Skin epidermis (tissue), 12 donors: Measurements from ENCODE around the gene RAD50.

Source experiments
- H3K27ac ChIP-seq, 21 experiments: fragments of 200-600 bp; sonication (generic) in 11 of 21; one replicate each; pipeline ENCODE4 v1.5.0; 2020; ENCODE audit warnings: mild to moderate bottlenecking in 3 of 21, inconsistent platforms in 2 of 21, moderate library complexity in 2 of 21
- H3K4me3 ChIP-seq, 7 experiments: fragments of 200-600 bp; sonication (generic) in 2 of 7; one replicate each; pipeline ENCODE4 v1.5.0; 2020; ENCODE audit warnings: inconsistent platforms in 2 of 7, mild to moderate bottlenecking in 2 of 7, moderate library complexity in 1 of 7

The RAD50 gene

DNA sequence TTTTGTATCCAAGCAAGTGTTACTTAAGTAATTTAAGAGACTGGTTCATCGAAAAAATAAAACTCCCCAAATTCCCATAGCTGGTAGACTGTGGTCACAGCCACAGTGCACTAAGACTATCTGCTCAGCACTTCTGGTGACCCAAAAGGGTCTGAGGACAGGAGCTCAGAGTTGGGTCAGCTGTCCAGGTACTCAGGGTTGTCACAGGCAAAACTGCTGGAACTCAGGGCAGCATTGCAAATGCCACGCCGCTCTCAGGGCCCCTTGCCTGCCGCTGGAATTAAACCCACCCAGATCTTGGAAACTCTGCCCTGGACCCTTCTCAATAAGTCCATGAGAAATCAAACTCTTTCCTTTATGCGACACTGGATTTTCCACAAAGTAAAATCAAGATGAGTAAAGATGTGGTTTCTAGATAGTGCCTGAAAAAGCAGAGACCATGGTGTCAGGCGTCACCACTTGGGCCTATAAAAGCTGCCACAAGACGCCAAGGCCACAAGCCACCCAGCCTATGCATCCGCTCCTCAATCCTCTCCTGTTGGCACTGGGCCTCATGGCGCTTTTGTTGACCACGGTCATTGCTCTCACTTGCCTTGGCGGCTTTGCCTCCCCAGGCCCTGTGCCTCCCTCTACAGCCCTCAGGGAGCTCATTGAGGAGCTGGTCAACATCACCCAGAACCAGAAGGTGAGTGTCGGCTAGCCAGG is 101.1 kb downstream of the RAD50 start, which contains the start of gene IL13:
Gene IL13, plus strand, starts transcription at position 498 of the 705 bp plus-strand sequence. Its CDS starts 14 bp downstream, at position 512.
- Histone ChIP-seq H3K4me3 (no peak within 1 kb of the TSS), H3K27ac (no peak within 1 kb of the TSS)

DNA sequence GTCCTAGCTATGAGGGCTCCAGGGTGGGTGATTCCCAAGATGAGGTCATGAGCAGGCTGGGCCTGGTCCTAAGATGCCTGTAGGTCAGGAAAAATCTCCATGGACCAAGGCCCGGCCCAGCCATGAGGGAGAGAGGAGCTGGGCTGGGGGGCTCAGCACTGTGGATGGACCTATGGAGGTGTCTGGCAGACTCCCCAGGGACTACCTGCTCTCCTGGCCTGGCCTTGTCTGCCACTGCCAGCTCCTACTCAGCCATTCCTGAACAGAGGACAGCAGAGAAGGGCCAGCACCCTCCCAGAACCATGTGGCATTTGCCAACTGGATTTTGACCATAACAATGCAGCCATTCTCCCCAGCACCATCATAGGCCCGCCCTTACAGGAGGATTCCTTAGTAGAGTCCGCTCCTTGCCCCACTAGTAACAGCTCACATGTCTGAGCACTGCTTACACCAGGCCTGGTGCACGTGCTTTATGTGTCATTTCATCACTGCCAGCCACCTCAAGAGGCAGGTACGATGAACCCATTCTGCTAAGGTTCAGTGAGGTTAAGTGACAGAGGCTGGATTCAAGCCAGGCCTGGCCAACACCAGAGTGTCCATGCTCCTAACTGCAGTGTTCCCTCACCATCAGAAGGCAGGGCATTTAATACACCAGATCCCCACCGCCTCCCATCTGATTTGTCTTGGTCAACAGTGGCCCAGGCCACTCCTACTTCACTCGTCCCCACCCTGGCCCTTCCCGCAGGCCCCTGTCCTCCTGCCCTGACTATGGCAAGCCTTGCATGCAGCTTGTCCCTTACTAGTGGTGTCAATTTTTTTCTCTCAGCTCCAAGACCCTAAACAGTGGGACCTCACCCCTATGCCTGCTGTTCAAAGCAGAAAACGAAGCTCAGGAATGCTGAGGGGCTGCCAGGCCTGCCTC is 101.9 kb downstream of the RAD50 start:
- no peak overlapping the region for H3K27ac ChIP-seq

DNA sequence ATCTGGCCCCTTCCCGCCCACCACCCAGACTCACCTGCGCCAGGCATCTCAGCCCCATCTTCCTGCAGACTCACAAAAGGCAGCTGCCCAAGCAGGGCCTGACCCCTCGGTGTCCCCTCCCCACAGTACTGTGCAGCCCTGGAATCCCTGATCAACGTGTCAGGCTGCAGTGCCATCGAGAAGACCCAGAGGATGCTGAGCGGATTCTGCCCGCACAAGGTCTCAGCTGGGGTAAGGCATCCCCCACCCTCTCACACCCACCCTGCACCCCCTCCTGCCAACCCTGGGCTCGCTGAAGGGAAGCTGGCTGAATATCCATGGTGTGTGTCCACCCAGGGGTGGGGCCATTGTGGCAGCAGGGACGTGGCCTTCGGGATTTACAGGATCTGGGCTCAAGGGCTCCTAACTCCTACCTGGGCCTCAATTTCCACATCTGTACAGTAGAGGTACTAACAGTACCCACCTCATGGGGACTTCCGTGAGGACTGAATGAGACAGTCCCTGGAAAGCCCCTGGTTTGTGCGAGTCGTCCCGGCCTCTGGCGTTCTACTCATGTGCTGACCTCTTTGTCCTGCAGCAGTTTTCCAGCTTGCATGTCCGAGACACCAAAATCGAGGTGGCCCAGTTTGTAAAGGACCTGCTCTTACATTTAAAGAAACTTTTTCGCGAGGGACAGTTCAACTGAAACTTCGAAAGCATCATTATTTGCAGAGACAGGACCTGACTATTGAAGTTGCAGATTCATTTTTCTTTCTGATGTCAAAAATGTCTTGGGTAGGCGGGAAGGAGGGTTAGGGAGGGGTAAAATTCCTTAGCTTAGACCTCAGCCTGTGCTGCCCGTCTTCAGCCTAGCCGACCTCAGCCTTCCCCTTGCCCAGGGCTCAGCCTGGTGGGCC is 103.1 kb downstream of the RAD50 start:
- H3K4me3 ChIP-seq = no peak overlapping the region
- H3K27ac ChIP-seq = no peak overlapping the region

More for the DNA sequence above, 101.9 kb downstream of the RAD50 start:
- H3K4me3 ChIP-seq = no peak overlapping the region

DNA sequence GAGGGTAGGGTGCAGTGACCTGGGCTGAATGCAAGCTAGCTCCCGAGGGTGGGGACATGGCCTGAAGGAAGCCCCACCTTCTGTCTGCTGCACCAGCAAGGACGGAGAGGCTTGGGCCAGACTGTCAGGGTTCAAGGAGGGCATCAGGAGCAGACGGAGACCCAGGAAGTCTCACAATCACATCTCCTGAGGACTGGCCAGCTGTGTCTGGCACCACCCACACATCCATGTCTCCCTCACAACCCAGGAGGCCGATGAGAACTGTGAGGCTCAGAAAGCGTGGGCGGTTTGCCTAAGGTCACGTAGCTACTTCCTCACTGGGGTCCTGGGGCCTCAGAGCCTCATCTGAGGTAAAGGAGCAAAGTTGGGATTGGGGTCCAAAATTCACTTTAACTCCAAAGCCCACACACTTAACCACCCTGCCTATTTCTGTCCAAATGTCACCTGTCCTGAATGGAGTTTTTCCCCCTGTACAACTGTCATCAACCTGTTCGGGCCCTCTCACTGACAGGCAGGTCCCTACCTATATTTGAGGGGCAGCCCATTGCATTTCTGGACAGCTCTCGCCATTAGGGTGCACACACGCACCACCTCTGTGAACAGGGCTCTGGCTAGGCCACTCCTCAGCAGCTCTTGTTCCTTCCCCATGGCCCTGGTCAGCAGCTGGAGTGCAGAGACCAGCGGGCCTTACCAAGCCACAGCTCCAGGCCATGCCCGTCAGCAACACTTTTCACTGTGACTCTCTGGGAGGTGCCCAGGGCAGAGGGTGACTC is 104.6 kb downstream of the RAD50 start:
- H3K27ac ChIP-seq = no peak overlapping the region
- no peak overlapping the region for H3K4me3 ChIP-seq

DNA sequence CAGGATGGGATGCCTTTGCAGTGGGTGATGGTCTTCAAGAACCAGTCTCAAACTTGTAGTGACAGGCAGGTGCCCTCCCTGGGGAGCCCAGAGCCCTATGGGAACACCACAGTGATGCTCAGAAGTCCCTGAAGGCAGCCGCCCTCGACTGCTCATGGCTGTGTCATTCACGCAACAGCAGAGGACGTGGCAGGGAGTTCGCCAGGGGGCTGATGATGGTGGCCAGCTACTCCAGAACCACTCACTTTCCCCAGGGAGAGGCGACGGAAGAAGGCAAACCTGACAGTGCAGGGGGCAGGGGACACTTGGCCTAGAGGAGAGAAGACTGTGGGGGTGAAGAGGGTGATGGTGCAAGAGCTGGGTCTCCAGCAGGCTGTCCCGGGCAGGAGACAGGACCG is 105.2 kb downstream of the RAD50 start:
- H3K27ac ChIP-seq = no peak overlapping the region

DNA sequence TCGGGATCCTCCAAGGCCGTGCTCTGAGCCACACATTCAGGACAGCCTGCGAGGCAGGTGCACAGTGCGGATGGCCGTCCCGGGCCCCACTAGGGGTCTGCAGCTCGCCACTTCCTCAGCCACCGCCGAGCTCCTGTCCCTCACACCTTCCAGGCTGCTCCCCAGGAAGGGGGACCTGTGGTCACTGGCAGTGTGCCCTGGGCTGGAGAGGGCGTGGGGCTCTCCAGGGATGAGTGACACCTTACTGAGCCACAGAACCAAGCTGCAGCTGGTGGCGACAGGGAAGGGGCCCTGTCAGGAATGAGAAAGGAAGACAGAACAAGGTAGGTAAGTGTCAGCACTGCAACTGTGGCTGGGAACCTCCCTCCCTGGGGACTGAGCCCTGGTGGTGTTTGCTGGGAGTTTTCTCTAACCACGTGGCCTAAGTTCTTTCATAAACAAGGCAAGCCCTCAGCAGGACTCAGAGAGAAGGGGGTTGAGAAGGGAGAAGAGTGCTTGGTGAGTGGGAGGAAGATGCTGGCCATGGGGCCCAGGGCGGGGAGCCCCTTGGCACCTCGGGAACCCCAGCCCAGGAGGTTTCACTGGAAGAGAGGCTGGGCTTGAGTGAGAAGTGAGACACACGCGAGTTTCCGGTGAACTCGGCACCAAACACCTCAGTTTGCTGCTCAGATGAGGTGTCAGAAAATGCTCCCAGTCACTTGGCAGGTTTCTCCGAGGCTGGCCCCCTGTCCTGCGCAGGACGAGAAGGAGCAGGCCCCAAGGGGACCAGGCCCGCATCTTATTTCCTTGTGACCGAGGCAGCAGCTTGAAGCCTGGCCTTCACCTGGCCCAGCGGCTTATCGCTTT is 106.4 kb downstream of the RAD50 start:
- peak overlapping the region in 5 of 21 experiments; percentile 13 to 63 (median 42) for H3K27ac ChIP-seq
- no peak overlapping the region for H3K4me3 ChIP-seq

More for the DNA sequence above, 105.2 kb downstream of the RAD50 start:
- H3K4me3 ChIP-seq = no peak overlapping the region

DNA sequence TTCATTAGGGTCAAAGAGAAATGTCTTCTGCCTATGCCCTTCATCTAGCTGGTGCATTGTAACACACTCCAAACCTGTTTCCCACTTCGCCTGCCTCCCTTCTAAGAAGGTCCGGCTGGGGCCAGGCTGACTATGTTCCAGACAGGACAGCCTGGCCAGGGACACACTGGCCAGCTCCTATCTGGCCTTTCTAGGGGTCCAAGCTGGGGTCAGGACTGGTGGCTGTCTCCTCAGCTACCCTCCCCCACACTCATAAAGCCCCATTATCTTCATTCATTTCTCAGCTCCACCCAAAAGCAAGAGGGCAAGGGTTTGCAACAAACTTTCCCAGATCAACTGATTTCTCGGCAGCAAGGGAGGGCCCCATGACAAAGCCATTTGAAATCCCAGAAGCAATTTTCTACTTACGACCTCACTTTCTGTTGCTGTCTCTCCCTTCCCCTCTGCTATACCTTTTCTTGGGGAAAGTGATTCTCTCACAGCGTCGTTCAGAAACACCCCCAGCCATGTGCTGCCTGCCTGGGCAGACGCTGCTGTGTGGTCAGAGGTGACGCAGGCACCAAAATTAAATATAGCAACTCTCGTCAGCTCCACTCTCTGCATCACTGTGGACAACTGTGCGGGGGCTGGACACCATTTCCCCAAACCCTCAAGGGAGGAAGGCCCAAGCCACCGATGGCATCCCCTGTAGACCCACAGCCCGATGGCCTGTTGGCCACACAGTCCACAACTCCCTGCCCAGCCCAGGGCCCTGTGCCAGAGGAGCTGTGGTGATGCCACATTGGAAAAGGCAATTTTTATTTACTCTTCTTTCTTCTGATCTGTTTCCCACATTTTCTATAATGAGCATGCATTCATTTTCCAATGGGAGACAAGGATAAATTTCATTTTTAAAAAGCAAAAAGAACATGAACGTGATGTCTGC is 107.3 kb downstream of the RAD50 start:
- no peak overlapping the region for H3K4me3 ChIP-seq
- H3K27ac ChIP-seq = peak overlapping the region in 4 of 21 experiments; percentile 13 to 52 (median 36)

DNA sequence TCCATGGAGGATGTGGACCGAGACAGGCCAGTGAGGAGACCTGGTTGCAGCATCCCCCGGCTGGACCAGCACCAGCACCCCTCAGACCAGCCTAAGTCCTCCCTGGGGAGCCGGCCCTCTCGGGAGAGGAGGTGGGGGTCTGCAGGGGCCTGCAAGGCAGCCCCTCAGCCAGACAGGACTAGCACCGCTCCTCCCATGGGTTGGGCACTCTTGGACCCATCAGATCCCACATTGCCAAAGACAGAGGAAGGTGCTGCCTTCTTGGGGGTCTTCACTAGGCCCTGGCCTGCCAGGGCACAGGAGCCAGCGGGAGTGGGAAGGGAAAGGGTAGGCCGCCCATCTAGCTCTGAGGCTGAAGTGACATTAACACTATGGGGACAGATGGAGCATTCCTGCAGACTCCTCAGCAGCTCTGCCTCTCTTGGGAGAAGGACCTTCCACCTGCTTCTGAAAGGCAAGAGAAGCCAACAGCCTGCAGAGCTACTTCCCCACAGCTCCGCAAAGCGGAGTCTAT is 108.0 kb downstream of the RAD50 start:
- Histone ChIP-seq H3K4me3 (no peak overlapping the region), H3K27ac (no peak overlapping the region)

DNA sequence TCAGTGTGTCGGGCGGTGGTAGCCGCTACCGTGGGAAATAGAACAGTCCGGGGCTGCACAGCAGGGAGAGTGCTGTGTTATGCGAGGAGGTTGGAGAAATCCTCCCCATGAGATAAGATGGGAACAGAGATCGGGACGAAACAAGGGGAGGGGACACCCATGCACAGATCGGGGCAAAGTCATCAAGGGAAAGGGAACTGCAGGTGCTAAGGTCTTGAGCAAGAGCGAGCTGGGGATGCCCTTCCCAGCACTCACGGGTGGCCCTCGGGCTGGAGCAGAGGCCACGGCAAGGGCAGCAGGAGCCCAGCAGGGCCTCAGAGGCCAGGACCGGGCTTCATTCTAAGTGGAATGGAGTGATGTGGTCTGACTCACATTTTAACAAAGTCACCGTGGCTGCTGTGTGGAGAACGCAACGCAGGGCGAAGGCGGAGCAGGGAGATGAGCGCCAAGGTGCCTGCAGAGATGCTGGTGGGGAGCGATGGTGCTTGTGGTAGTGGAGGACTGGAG is 108.8 kb downstream of the RAD50 start:
- Histone ChIP-seq H3K4me3 (no peak overlapping the region), H3K27ac (no peak overlapping the region)

DNA sequence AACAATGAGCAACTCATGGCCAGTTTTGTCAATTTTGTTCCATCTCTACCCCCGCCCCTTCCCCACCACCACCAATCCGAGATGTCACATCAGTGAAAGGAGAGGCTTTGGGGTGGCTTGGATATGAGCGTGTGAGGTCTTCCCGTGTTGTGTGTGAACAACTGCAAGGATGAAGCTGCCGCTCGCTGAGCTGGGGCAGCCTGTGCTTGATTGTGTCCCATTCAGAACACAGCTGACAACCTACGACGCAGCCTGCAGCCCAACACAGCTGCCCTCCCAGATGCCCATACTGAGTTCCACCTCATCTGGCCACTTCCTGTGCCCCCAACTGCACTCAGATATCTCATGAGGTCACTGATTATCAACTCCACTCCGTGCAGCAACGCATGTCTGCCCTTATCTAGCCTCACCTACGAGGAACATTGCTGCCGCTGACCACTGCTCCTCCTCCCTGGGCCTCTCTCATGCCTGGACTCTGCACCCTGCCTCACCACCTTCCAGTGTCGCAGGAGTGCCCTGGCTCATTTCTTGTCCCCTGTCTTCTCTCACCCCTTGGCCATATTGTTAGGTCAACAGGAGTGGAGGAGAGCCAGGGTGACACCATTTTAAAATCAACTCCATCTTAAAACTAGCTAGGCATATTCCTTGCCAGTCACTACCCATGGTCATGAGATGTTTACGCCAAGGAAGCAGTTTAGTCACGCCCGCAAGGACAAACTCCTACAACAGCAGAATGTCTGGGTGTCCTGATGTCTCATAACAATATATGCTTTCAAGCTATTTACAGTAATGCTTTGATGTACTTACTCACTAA is 109.7 kb downstream of the RAD50 start:
- no peak overlapping the region for H3K4me3 ChIP-seq
- no peak overlapping the region for H3K27ac ChIP-seq

DNA sequence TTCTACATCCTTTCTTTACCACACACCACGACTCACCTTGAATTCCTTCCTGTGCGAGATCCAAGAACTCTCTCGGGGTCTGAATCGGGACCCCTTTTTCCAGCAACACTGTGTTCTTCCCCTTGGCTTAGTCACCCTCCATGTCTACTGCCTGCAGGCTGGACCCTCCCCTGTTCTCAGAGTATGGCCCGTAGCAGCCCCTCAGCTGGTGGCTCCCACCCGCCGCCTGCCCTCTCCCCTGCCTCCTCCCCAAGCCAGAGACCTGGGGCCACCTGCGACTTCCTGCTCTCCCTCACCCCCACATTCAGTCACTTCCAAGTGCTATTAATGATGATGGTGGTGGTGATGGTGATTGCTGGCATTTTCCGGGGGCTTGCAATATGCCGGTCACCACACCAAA is 110.5 kb downstream of the RAD50 start:
- Histone ChIP-seq H3K27ac (no peak overlapping the region), H3K4me3 (no peak overlapping the region)

DNA sequence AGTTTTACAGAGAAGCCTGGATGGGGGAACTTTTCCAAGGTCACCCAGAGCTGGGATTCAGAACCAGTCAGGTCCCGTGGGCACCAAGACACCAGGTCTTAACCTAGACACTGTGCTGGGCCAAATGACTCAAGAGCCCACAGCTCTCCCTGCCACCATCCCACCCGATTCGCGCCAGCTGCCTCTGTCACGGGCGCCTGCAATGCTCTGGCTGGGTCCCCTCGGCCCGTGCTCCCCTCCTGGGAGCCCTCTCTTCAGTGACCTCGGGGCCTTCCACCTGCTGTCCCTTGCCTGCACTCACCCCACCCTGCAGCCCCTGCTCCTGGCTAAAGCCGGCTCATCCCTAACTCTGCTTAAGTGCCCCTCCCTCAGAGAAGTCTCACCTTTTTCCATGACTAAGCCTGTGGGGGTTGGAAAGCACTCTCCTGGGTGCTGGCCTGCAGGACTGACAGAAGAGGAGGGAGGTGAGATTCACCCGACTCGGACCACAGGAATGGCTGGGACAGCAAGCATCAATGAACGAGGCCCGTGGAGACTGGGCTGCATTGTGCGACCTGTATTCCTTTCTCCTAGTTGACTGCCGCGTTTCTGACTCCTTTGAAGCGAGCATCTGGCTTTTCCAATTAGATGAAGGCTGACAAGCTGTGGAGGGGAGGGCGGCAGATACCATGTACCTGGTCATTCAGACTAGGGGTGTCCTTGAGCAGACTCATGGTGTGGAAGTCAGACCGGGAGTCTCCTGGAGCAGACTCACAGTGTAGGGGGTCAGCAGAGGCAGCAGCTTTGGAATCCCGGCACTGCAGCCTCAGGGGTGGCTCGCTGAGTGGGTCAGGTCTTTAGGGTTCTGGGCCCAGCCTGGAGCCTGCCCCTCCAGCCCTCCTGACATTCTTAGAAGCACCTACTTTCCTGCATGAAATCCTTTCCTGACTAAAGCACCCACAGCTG is 111.3 kb downstream of the RAD50 start:
- H3K4me3 ChIP-seq = no peak overlapping the region
- H3K27ac ChIP-seq = no peak overlapping the region

DNA sequence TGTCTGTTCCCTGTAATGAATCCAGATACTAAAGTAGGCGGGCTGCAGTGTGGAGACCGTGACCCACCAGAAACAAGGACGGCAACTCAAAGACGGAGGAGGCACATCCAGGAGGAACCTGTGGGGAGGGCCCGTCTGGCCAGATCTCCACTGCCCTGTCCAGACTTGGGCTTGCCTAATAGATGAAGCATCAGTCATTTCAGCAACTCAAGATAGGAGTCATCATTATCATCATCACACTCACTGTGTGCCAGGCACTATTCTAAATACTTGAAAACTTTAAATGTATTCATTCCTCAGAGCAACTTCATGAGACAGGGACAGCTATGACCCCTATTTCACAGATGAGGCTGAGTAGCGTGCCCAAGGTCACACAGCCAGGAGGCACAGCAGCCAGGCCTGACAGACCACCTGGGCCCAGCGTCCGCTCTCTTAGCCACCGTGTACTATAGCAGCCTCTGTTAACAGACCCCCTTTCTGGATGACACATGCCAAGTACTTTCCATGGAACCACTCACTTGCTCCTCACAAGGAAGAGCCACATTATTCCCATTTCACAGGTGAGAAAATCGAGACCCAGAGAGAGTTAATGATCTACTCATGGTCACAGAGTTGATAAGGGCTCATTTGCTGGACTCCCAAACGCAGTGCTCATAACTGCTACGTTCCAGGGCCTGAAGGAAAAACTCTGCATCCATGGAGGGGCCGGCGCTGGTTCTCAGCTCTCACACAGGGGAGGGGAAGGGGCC is 112.1 kb downstream of the RAD50 start:
- no peak overlapping the region for H3K27ac ChIP-seq

DNA sequence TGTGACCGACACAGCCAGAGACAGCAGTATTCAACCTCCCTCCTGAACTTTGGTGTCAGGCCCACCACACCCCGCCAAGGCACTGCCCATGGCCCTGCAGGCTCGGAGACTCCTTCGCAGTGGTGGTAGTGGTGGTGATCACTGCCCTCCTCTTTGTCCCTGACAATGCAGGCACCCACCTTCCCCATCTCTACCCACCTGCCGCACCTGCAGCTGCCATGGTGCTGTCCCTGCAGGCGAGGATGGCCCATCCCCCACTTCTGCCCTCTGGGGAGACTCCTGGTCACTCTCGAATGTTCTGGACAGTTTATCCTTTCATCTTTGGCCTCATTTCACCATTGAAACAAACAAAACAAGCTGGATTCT is 112.7 kb downstream of the RAD50 start:
- Histone ChIP-seq H3K27ac (no peak overlapping the region), H3K4me3 (no peak overlapping the region)

More for the DNA sequence above, 112.1 kb downstream of the RAD50 start:
- H3K4me3 ChIP-seq = no peak overlapping the region
